ENCODE results near the gene SPNS2. TPM values are rescaled to one million over a fixed set of nuclear protein-coding genes. Genes with fewer than 3 reads are reported as not detected.

The SPNS2 gene
- total RNA-seq, 4 donors from 2014 or later: 8.7 to 72.0 (median 18.2) TPM

- no peaks in the 10 kb centered on the region for H3K9me3 ChIP-seq
- H3K27me3 ChIP-seq: no peaks in the 10 kb centered on the region
- no peaks in the 10 kb centered on the region for H3K36me3 ChIP-seq
- no peak overlapping the region for H3K4me3 ChIP-seq
- WGBS, 2 donors (ENCODE audit: low coverage in 1 of 2): 12 to 54% methylated on average over 4 to 8 of the region's 8 CpGs
- intact Hi-C loops (cut with DNase I; ENCODE audit: low total_unique reads) (no loop called here), in situ Hi-C loops (cut with MboI; ENCODE audit: low pct_ligation_motif_present in 1 of 4, low pct_unique_long_range_greater_than_20kb in 1 of 4, low sequenced_read_pairs in 3 of 4) (loop anchor here in 1 of 4 donors (10.0 kb wide), 1 partner anchor 63 kb away; no protein-coding TSS in a partner anchor)
- peaks cover 12 to 43% (median 31%) of the 10 kb centered on the region in 4 donors for H3K4me1 ChIP-seq
- TF ChIP-seq EP300 (IDR thresholded peaks at IDR 0.05; ENCODE audit: low read depth) (no peak), POLR2AphosphoS5 (IDR thresholded peaks at IDR 0.05) (peak in 2 of 3 donors; percentile 15 to 31), POLR2A (IDR thresholded peaks at IDR 0.05) (peak; percentile 39)
- TF ChIP-seq, protein P1, sequence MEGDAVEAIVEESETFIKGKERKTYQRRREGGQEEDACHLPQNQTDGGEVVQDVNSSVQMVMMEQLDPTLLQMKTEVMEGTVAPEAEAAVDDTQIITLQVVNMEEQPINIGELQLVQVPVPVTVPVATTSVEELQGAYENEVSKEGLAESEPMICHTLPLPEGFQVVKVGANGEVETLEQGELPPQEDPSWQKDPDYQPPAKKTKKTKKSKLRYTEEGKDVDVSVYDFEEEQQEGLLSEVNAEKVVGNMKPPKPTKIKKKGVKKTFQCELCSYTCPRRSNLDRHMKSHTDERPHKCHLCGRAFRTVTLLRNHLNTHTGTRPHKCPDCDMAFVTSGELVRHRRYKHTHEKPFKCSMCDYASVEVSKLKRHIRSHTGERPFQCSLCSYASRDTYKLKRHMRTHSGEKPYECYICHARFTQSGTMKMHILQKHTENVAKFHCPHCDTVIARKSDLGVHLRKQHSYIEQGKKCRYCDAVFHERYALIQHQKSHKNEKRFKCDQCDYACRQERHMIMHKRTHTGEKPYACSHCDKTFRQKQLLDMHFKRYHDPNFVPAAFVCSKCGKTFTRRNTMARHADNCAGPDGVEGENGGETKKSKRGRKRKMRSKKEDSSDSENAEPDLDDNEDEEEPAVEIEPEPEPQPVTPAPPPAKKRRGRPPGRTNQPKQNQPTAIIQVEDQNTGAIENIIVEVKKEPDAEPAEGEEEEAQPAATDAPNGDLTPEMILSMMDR (IDR thresholded peaks at IDR 0.05): no peak
- peak overlapping the region; percentile 84 to 91 (median 86) for H3K27ac ChIP-seq
- DNase-seq: no peak
These were observed 63.6 kb downstream of the SPNS2 start for GRCh38 chr17:4562015-4562969.

DNA sequence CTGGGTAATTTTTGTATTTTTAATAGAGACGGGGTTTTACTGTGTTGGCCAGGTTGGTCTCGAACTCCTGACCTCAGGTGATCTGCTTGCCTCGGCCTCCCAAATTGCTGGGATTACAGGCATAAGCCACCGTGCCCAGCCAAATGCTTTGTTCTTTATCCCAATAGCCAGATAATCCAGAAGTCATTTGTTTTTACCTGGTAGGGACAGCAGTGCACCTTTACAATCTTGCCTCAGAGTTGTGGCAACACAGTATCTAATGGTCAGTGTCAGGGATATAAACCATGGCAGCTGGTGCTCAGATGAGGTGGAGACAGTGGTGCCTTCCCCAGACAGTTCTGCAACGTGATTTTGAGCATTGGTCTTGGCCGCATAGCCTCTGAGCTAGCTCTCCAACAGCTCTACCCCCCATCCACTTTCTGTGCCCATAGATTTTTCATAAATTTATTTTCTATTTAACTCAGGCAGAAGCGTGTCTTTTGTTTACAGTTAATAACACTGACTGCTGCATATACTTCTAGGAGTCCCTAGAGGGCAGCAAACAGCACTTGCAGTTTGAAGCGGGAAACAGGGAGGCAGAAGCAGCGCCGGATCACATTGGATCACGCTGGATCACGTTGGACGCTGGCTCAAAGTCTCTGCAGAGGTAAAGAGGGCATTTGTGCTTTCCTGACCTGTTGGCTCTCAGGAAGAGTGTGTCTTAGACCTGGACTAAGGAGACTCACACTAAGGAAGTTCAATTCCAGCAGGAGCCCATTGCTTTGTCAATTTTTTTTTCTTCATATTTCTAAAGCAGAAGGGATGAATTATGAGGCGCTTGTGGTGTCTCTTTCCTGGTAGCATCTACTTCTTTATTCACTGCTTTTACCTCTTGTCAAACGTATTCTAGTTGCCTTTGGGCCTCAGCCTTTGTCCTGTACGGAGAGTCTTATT lies 66.8 kb downstream of the SPNS2 start:
- WGBS, 2 donors (ENCODE audit: low coverage in 1 of 2): 25 to 29% methylated on average over 12 to 16 of the region's 16 CpGs

GRCh38 chr17:4566785-4567184 lies 68.1 kb downstream of the SPNS2 start:
- 13 to 20% methylated on average over 4 to 5 of the region's 5 CpGs for WGBS, 2 donors (ENCODE audit: low coverage in 1 of 2)
- no peaks in the 10 kb centered on the region for H3K36me3 ChIP-seq
- TF ChIP-seq, protein P1 (IDR thresholded peaks at IDR 0.05): peak; percentile 55 to 74 (median 67)
- no peak for TF ChIP-seq POLR2AphosphoS5 (IDR thresholded peaks at IDR 0.05)
- intact Hi-C loops (cut with DNase I; ENCODE audit: low total_unique reads): loop anchor here (5.0 kb wide), 1 partner anchor 61 kb away; no protein-coding TSS in a partner anchor
- peaks cover 9 to 26% (median 14%) of the 10 kb centered on the region in 4 donors for H3K4me1 ChIP-seq
- DNase-seq: peak; percentile 57
- no peaks in the 10 kb centered on the region for H3K27me3 ChIP-seq
- in situ Hi-C loops (cut with MboI; ENCODE audit: low pct_ligation_motif_present in 1 of 4, low pct_unique_long_range_greater_than_20kb in 1 of 4, low sequenced_read_pairs in 3 of 4): loop anchor here in 2 of 4 donors (5.0 to 10.0 kb wide), 2 partner anchors 58 to 61 kb away; no protein-coding TSS in a partner anchor
- no peak overlapping the region for H3K27ac ChIP-seq
- H3K4me3 ChIP-seq: no peak overlapping the region
- H3K9me3 ChIP-seq: no peaks in the 10 kb centered on the region

More for the DNA sequence above, 66.8 kb downstream of the SPNS2 start:
- H3K9me3 ChIP-seq: no peaks in the 10 kb centered on the region
- H3K4me1 ChIP-seq: peaks cover 12 to 39% (median 23%) of the 10 kb centered on the region in 4 donors
- intact Hi-C loops (cut with DNase I; ENCODE audit: low total_unique reads): loop anchor here (5.0 kb wide), 1 partner anchor 62 kb away; no protein-coding TSS in a partner anchor
- H3K27ac ChIP-seq: peak overlapping the region in 2 of 4 donors; percentile 23 to 55
- H3K4me3 ChIP-seq: no peak overlapping the region
- no peak for TF ChIP-seq POLR2AphosphoS5 (IDR thresholded peaks at IDR 0.05)
- no peak for TF ChIP-seq EP300 (IDR thresholded peaks at IDR 0.05; ENCODE audit: low read depth)
- TF ChIP-seq POLR2A (IDR thresholded peaks at IDR 0.05): no peak
- TF ChIP-seq, protein P1 (IDR thresholded peaks at IDR 0.05): peak; percentile 68 to 82 (median 79)
- no peaks in the 10 kb centered on the region for H3K27me3 ChIP-seq
- in situ Hi-C loops (cut with MboI; ENCODE audit: low pct_ligation_motif_present in 1 of 4, low pct_unique_long_range_greater_than_20kb in 1 of 4, low sequenced_read_pairs in 3 of 4): loop anchor here in 2 of 4 donors (5.0 to 10.0 kb wide), 2 partner anchors 59 to 62 kb away; no protein-coding TSS in a partner anchor
- DNase-seq: peak; percentile 77
- H3K36me3 ChIP-seq: no peaks in the 10 kb centered on the region
